GM19372 (cell line): ENCODE measurements around the gene ZDHHC14.
"Not testable (repeated sequence)": the region's sequence is repeated elsewhere in the genome, so short reads cannot be mapped to it uniquely, and the experiment has no call there.

Experiments
- ATAC-seq: cut with Tn5 transposase; IDR thresholded peaks from one replicate; pipeline ENCODE4 v1.9.1; 2021; ENCODE audit warnings: mild to moderate bottlenecking, low read depth, moderate library complexity; ENCODE audit not compliant: unreplicated experiment

The ZDHHC14 gene

GRCh38 chr6:157402996-157403685, 22.2 kb downstream of the ZDHHC14 start:
- no peak for ATAC-seq

- no peak for ATAC-seq
Measured at GRCh38 chr6:157403686-157404051, 22.7 kb downstream of the ZDHHC14 start.

GRCh38 chr6:157405986-157406385, 25.0 kb downstream of the ZDHHC14 start:
- ATAC-seq: no peak

- ATAC-seq: no peak
Measured at GRCh38 chr6:157406661-157407060, 25.7 kb downstream of the ZDHHC14 start.

- ATAC-seq: no peak
Measured at GRCh38 chr6:157407646-157408045, 26.7 kb downstream of the ZDHHC14 start.

- not testable (repeated sequence) for ATAC-seq
Measured at GRCh38 chr6:157408427-157408826, 27.4 kb downstream of the ZDHHC14 start.

GRCh38 chr6:157410045-157410444, 29.1 kb downstream of the ZDHHC14 start:
- no peak for ATAC-seq

GRCh38 chr6:157411368-157411767, 30.4 kb downstream of the ZDHHC14 start:
- ATAC-seq: no peak

- no peak for ATAC-seq
Measured at GRCh38 chr6:157412791-157413190, 31.8 kb downstream of the ZDHHC14 start.

GRCh38 chr6:157420497-157420896, 39.5 kb downstream of the ZDHHC14 start:
- ATAC-seq: no peak

GRCh38 chr6:157424491-157425020, 43.6 kb downstream of the ZDHHC14 start:
- no peak for ATAC-seq

GRCh38 chr6:157427969-157428368, 47.0 kb downstream of the ZDHHC14 start:
- ATAC-seq: no peak

GRCh38 chr6:157428427-157429202, 47.6 kb downstream of the ZDHHC14 start:
- ATAC-seq: no peak

- no peak for ATAC-seq
Measured at GRCh38 chr6:157429248-157429647, 48.3 kb downstream of the ZDHHC14 start.

GRCh38 chr6:157430834-157431233, 49.8 kb downstream of the ZDHHC14 start:
- ATAC-seq: no peak

- no peak for ATAC-seq
Measured at GRCh38 chr6:157432231-157432891, 51.4 kb downstream of the ZDHHC14 start.

GRCh38 chr6:157432892-157433265, 51.9 kb downstream of the ZDHHC14 start:
- no peak for ATAC-seq

- no peak for ATAC-seq
Measured at GRCh38 chr6:157433678-157434081, 52.7 kb downstream of the ZDHHC14 start.

- ATAC-seq: no peak
Measured at GRCh38 chr6:157434349-157435033, 53.5 kb downstream of the ZDHHC14 start.

GRCh38 chr6:157436219-157436943, 55.4 kb downstream of the ZDHHC14 start:
- ATAC-seq: no peak
